Suppressor macrophage treated with lipopolysaccharide for 4 hours (primary cell): ENCODE measurements around the gene IFITM10.
"Not testable (repeated sequence)": the region's sequence is repeated elsewhere in the genome, so short reads cannot be mapped to it uniquely, and the experiment has no call there.

ENCODE experiments used
- DNase-seq: peaks from one replicate; pipeline ENCODE4 v3.0.0-alpha.2; 2020

IFITM10 gene

GRCh38 chr11:1689250-1690166, 60.9 kb downstream of the IFITM10 start:
- DNase-seq: not testable (repeated sequence)

- not testable (repeated sequence) for DNase-seq
Observed at GRCh38 chr11:1688336-1688947, 62.0 kb downstream of the IFITM10 start.

GRCh38 chr11:1686220-1686619, 64.2 kb downstream of the IFITM10 start:
- DNase-seq: not testable (repeated sequence)

- not testable (repeated sequence) for DNase-seq
Observed at GRCh38 chr11:1684886-1685874, 65.2 kb downstream of the IFITM10 start.

GRCh38 chr11:1683904-1684572, 66.4 kb downstream of the IFITM10 start:
- DNase-seq: not testable (repeated sequence)

- not testable (repeated sequence) for DNase-seq
Observed at GRCh38 chr11:1683216-1683615, 67.2 kb downstream of the IFITM10 start.
